ENCODE data around the gene FAM89B.

Gene FAM89B

GRCh38 chr11:65549096-65549495, 23.2 kb upstream of the FAM89B start:
- no peak overlapping the region for H2AFZ ChIP-seq (ENCODE audit: low read depth, low read length)
- TF ChIP-seq, protein P1, sequence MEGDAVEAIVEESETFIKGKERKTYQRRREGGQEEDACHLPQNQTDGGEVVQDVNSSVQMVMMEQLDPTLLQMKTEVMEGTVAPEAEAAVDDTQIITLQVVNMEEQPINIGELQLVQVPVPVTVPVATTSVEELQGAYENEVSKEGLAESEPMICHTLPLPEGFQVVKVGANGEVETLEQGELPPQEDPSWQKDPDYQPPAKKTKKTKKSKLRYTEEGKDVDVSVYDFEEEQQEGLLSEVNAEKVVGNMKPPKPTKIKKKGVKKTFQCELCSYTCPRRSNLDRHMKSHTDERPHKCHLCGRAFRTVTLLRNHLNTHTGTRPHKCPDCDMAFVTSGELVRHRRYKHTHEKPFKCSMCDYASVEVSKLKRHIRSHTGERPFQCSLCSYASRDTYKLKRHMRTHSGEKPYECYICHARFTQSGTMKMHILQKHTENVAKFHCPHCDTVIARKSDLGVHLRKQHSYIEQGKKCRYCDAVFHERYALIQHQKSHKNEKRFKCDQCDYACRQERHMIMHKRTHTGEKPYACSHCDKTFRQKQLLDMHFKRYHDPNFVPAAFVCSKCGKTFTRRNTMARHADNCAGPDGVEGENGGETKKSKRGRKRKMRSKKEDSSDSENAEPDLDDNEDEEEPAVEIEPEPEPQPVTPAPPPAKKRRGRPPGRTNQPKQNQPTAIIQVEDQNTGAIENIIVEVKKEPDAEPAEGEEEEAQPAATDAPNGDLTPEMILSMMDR (IDR thresholded peaks at IDR 0.05; ENCODE audit: borderline replicate concordance, extremely low read depth, low read length, poor library complexity, severe bottlenecking): no peak
- no peak for TF ChIP-seq EZH2 (IDR thresholded peaks at IDR 0.05; ENCODE audit: borderline replicate concordance, low read depth, low read length, severe bottlenecking)
- H3K79me2 ChIP-seq (ENCODE audit: insufficient read depth, low read length): no peaks in the 10 kb centered on the region
- no peak overlapping the region for H3K9ac ChIP-seq (ENCODE audit: low read depth, low read length)
- no peaks in the 10 kb centered on the region for H3K27me3 ChIP-seq (ENCODE audit: insufficient read depth, low read length, poor library complexity)
- H3K4me2 ChIP-seq (ENCODE audit: insufficient read depth, low read length): no peak overlapping the region
- H3K36me3 ChIP-seq (ENCODE audit: insufficient read depth, low read length): no peaks in the 10 kb centered on the region
- no peaks in the 10 kb centered on the region for H3K9me3 ChIP-seq (ENCODE audit: insufficient read depth, low read length, severe bottlenecking)
- H3K27ac ChIP-seq (ENCODE audit: low read length): no peak overlapping the region
- no peak overlapping the region for H3K4me3 ChIP-seq (ENCODE audit: low read depth in 1 of 2, low read length in 2 of 2)
- ATAC-seq (ENCODE audit: insufficient read depth, low read depth) (no peak), DNase-seq (no peak)
- H3K4me1 ChIP-seq (ENCODE audit: insufficient read depth, low read length): peaks cover 62% of the 10 kb centered on the region
- peaks cover 9% of the 10 kb centered on the region for H4K20me1 ChIP-seq (ENCODE audit: insufficient read depth, low read length)

DNA sequence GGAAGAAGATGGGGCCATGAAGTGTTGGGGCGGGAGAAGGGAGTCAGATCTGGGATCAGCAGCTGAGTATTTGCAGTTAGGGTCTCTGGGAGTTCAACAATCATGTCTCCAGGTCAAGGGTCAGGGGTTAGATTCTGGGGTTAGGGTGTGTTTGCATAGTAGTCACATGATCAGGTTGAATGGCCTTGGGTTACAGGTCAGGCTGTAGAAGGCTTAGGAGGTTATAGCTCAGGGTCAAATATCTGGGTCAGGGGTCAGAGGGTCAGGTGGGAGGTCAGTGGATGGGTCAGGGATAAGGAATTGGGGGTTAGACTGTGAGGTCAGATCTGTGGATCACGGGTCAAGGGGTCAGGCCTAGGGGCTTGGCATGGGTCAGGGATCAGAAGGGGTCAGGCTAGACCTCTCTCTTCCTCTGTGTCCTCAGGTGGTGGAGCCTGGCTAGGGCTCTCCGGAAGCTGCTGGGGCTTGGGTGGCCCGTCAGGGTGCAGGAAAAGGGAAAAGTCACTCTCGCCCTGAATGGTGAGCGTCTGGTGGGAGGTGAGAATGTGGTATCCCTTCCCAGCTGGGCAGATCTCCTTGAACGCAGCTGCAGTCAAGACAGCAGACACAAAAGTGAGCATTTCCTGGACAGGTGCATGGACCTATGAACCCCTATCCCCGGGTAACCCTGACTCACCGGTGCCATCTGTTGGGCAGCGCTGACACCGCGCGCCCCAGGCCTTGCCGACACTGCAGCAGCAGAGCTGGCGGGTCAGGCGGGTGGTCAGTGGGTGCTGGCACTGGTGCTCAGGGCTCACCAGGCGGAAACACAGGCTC, 20.6 kb upstream of the FAM89B start:
- Histone ChIP-seq H4K20me1 (ENCODE audit: insufficient read depth, low read length) (peaks cover 6% of the 10 kb centered on the region), H3K79me2 (ENCODE audit: insufficient read depth, low read length) (no peaks in the 10 kb centered on the region), H3K4me3 (ENCODE audit: low read depth in 1 of 2, low read length in 2 of 2) (no peak overlapping the region; a peak in 1 of 4 replicates), H3K9me3 (ENCODE audit: insufficient read depth, low read length, severe bottlenecking) (no peaks in the 10 kb centered on the region), H2AFZ (ENCODE audit: low read depth, low read length) (no peak overlapping the region), H3K36me3 (ENCODE audit: insufficient read depth, low read length) (no peaks in the 10 kb centered on the region), H3K27ac (ENCODE audit: low read length) (peak overlapping the region; percentile 64), H3K9ac (ENCODE audit: low read depth, low read length) (peak overlapping the region; percentile 6; the same call in 1 of the 2 replicates), H3K27me3 (ENCODE audit: insufficient read depth, low read length, poor library complexity) (no peaks in the 10 kb centered on the region), H3K4me2 (ENCODE audit: insufficient read depth, low read length) (peak overlapping the region; percentile 7), H3K4me1 (ENCODE audit: insufficient read depth, low read length) (peaks cover 63% of the 10 kb centered on the region)
- DNase-seq: peak; percentile 85
- TF ChIP-seq, protein P1 (IDR thresholded peaks at IDR 0.05; ENCODE audit: borderline replicate concordance, extremely low read depth, low read length, poor library complexity, severe bottlenecking): peak; percentile 93
- no peak for TF ChIP-seq EZH2 (IDR thresholded peaks at IDR 0.05; ENCODE audit: borderline replicate concordance, low read depth, low read length, severe bottlenecking)
- ATAC-seq (ENCODE audit: insufficient read depth, low read depth): peak; percentile 48

GRCh38 chr11:65552388-65552951, 19.9 kb upstream of the FAM89B start:
- no peak for DNase-seq
- Histone ChIP-seq H2AFZ (ENCODE audit: low read depth, low read length) (no peak overlapping the region), H3K4me1 (ENCODE audit: insufficient read depth, low read length) (peaks cover 58% of the 10 kb centered on the region), H3K4me2 (ENCODE audit: insufficient read depth, low read length) (peak overlapping the region; percentile 45), H3K9ac (ENCODE audit: low read depth, low read length) (no peak overlapping the region), H3K4me3 (ENCODE audit: low read depth in 1 of 2, low read length in 2 of 2) (no peak overlapping the region; a peak in 1 of 4 replicates), H3K27ac (ENCODE audit: low read length) (peak overlapping the region; percentile 64), H4K20me1 (ENCODE audit: insufficient read depth, low read length) (peaks cover 6% of the 10 kb centered on the region), H3K27me3 (ENCODE audit: insufficient read depth, low read length, poor library complexity) (peaks cover 3% of the 10 kb centered on the region), H3K36me3 (ENCODE audit: insufficient read depth, low read length) (no peaks in the 10 kb centered on the region), H3K9me3 (ENCODE audit: insufficient read depth, low read length, severe bottlenecking) (no peaks in the 10 kb centered on the region), H3K79me2 (ENCODE audit: insufficient read depth, low read length) (no peaks in the 10 kb centered on the region)
- no peak for TF ChIP-seq EZH2 (IDR thresholded peaks at IDR 0.05; ENCODE audit: borderline replicate concordance, low read depth, low read length, severe bottlenecking)
- TF ChIP-seq, protein P1 (IDR thresholded peaks at IDR 0.05; ENCODE audit: borderline replicate concordance, extremely low read depth, low read length, poor library complexity, severe bottlenecking): no peak
- no peak for ATAC-seq (ENCODE audit: insufficient read depth, low read depth)

All from DND-41 (cell line).